Measurements from ENCODE around the gene SERINC2. TPM values are rescaled to one million over a fixed set of nuclear protein-coding genes. Genes with fewer than 3 reads are reported as not detected.
A peak's percentile ranks its signal among the peaks of the same experiment; 100 is the strongest.

SERINC2 gene
- total RNA-seq, 1 experiment from 2014 or later, result 164 TPM

DNA sequence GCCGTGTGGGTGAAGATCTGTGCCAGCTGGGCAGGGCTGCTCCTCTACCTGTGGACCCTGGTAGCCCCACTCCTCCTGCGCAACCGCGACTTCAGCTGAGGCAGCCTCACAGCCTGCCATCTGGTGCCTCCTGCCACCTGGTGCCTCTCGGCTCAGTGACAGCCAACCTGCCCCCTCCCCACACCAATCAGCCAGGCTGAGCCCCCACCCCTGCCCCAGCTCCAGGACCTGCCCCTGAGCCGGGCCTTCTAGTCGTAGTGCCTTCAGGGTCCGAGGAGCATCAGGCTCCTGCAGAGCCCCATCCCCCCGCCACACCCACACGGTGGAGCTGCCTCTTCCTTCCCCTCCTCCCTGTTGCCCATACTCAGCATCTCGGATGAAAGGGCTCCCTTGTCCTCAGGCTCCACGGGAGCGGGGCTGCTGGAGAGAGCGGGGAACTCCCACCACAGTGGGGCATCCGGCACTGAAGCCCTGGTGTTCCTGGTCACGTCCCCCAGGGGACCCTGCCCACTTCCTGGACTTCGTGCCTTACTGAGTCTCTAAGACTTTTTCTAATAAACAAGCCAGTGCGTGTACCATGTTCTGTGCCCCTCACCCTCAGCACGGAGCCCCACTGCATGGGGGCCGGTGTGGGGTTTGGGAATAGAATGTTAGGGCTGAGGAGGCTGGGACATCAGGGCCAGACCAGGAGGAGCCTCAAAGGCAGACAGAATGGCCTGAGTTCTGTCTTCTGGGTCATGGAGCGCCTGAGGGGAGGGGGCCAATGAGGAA lies 21.3 kb downstream of the SERINC2 start:
- no peak for DNase-seq (ENCODE audit: low read depth)

DNA sequence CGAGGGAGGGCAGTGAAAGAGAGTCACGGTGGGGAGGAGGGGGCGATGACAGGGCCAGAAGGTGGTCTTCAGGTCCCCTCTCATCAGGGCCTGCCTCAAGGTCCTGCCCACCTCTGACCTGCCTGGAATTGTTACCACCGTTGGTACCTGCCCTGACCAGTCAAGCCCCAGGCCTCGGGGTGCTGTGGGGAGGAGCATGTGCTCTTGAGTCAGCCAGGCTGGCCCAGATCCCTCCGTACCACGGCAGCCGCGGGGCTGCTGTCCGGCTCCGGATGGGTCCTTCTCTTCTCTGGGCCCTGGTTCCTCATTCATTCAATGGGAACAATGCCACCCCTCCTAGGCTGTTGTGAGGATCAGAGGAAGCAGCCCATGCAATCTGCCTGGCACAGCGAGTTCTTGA lies 22.0 kb downstream of the SERINC2 start:
- peak; percentile 55 for DNase-seq (ENCODE audit: low read depth)

- no peak for DNase-seq (ENCODE audit: low read depth)
These were observed 22.7 kb downstream of the SERINC2 start for GRCh38 chr1:31435471-31436409.

GRCh38 chr1:31436596-31437432 lies 23.8 kb downstream of the SERINC2 start:
- DNase-seq (ENCODE audit: low read depth), result no peak

GRCh38 chr1:31437433-31438037 lies 24.5 kb downstream of the SERINC2 start:
- DNase-seq (ENCODE audit: low read depth), result no peak

GRCh38 chr1:31439276-31439675 lies 26.3 kb downstream of the SERINC2 start:
- DNase-seq (ENCODE audit: low read depth), result no peak

- no peak for DNase-seq (ENCODE audit: low read depth)
These were observed 28.1 kb downstream of the SERINC2 start for GRCh38 chr1:31441073-31441472.

DNA sequence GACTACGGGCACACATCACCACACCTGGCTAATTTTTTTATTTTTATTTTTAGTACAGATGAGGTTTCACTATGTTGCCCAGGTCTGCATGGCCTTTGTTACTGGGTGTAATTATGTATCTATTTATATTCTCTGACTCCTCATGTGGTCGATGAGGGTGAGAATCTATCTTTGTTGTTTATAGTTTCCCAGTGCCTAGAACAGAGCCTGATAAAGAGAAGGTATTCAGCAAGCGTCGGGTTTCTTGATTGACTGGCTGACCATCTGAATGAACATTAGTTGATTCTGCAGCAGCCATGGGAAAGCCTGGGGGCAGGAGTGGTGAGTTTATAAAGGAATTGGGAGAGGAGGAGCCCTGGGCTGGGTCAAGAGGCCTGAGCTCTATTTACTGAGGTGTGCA lies 28.5 kb downstream of the SERINC2 start:
- DNase-seq (ENCODE audit: low read depth), result no peak

- no peak for DNase-seq (ENCODE audit: low read depth)
These were observed 29.1 kb downstream of the SERINC2 start for GRCh38 chr1:31441970-31442647.

- DNase-seq (ENCODE audit: low read depth), result no peak
These were observed 29.6 kb downstream of the SERINC2 start for GRCh38 chr1:31442648-31442994.

DNA sequence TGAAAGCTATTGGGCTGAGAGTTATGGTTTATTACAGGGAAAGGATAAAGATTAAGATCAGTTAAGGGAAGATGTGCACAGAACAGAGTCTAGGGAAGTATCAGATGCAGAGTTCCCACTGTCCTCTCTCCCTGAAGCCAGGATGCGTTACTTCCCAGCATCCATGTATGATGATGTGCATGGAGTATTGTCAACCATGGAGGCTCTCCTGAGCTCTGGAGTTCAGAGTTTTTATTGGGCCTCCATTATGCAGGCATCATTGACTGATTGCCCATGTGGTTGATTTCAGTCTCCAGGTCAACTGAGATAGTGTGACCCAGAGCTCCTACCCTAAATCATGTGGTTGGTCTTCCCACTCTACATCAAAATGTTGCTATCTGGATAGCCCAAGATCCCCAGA lies 30.7 kb downstream of the SERINC2 start:
- no peak for DNase-seq (ENCODE audit: low read depth)

DNA sequence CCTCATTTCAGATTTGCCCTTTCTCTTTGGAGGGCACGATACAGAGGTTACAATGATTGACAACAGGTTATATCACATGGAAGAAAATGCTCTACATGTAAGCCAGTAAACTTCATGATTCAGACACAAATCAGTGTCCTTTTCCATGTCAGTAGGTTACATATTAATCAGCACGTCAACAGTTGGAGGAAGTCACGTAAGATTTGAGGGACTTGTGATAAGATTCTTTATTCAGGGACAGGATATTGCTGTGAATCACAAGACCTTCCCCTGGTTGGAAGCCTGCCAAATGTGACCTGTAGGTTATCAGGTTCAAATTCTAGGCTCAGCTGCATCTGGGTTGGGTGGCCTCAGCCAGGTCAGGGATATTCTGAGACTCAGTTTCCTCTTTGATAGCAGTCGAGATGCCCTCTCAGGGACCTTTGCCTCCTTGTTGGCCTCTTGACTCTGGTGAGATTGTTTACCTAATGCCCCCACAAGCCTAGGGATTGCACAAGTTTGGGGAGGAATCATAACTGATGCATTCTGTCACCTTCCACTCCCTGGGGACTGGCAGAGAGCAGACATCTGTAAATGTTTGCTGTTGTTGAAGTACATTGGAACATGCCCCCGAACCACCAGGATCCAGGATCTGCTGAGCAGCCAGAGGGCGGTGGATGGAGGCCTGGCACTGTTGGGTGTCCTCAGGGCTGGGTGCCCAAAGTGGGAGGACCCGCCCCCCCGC lies 31.9 kb downstream of the SERINC2 start:
- peak; percentile 58 for DNase-seq (ENCODE audit: low read depth)

DNA sequence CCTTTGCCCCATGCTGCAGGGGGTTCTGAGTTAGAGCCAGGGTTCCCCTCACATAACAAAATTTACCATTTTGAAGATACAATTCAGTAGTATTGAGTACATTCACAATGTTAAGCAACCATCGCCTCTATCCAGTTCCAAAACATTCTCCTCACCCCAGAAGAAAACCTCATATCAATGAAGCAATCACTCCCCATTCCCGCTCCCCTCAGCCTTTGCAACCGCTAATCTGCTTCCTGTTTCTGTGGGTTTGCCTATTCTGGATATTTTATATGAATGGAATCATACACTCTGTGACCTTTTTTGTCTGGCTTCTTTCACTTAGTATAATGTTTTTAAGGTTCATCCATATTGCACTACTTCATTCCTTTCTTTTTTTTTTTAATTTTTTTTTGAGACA lies 32.9 kb downstream of the SERINC2 start:
- DNase-seq (ENCODE audit: low read depth), result no peak

- DNase-seq (ENCODE audit: low read depth), result no peak
These were observed 34.2 kb downstream of the SERINC2 start for GRCh38 chr1:31447210-31447609.

DNA sequence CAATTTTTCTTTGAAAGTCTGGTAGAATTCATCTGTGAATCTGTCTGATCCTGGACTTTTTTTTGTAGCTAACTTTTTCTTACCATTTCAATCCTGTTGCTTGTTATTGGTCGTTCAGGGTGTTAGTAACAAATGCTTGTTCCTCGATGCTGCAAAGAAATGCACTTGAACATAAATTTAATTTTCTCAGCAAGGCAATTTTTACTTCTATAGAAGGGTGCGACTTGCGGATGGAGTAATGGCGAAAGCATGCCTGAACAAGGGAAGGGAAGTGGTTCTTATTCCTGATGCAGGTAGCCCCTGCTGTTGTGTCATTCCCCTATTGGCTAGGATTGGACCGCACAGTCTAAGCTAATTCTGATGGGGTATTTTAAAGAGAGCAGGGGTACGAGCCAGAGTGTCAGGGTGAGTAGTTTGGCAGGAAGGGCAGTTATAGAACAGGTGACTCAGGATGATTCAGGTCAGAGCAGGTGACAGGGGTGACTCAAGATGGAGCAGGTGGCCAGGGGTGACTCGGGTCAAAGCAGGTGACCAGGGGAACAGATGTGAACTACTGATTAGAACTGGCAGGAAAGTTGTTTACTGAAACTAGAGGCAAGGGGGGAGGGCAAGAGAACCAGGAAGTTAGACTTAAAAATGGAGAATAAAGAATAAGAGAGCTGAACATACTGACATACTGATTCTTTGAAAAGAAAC lies 40.5 kb downstream of the SERINC2 start:
- no peak for DNase-seq (ENCODE audit: low read depth)

- no peak for DNase-seq (ENCODE audit: low read depth)
These were observed 45.4 kb downstream of the SERINC2 start for GRCh38 chr1:31458287-31458896.

- peak; percentile 24 for DNase-seq (ENCODE audit: low read depth)
These were observed 47.0 kb downstream of the SERINC2 start for GRCh38 chr1:31460027-31460426.

- no peak for DNase-seq (ENCODE audit: low read depth)
These were observed 54.1 kb downstream of the SERINC2 start for GRCh38 chr1:31467005-31467674.
